Measurements from ENCODE around the gene ASB2. TPM values are rescaled to one million over a fixed set of nuclear protein-coding genes. Genes with fewer than 3 reads are reported as not detected.

The ASB2 gene
- total and polyA plus RNA-seq, 2 of the 13 experiments (the other 11 are each of a cell fraction or from before 2014, with no cell fraction given): 0.82 to 4.1 TPM

DNA sequence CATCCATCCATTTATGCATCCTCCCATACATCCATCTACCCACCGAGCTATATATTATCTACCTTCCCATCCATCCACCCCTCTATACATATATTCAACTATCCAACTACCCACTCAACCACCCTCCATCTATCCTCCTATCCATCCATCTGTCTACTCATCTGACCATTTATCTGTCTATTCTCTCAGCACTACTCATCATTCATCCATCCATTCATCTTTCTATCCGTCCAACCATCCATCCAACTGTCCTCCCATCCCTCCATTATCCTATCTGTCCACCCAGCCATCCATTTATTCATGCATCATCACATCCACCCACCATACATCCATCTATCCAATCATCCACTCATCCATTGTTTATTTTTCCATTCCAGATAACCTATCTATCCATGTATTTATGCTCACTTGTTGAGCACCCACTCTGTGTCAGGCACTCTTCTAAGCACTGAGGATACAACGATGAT is 11.5 kb downstream of the ASB2 start:
- intact Hi-C loops (cut with micrococcal nuclease; ENCODE audit: unreplicated experiment) (no loop called here), in situ Hi-C loops (cut with HindIII; ENCODE audit: extremely low pct_ligation_motif_present, low pct_unique_long_range_greater_than_20kb) (no loop called here)
- H3K4me1 ChIP-seq (ENCODE audit: insufficient read depth, low read length): peaks cover 52% of the 10 kb centered on the region
- BruUV-seq (replicated peaks): no TSS peak
- H2AFZ ChIP-seq (ENCODE audit: low read length): no peak overlapping the region
- H3K36me3 ChIP-seq (replicated peaks in 1 of 2; ENCODE audit: control insufficient read depth in 1 of 2, insufficient read depth in 2 of 2, low read length in 2 of 2): no peaks in the 10 kb centered on the region
- 0 out of 5 replicates have a peak, but pooled peaks cover 1 to 4% of the 10 kb centered on the region in 2 experiments for H3K27me3 ChIP-seq (ENCODE audit: control insufficient read depth in 1 of 2, insufficient read depth in 2 of 2, low read length in 2 of 2)
- ChIA-PET POLR2A (interaction anchor here (1.0 to 1.6 kb wide), 3 partner anchors 8 to 16 kb away, joined by 3 to 5 read pairs (median 3); no protein-coding TSS in a partner anchor), CTCF (ENCODE audit: low intra/inter-chr PET ratio, low total read pairs) (no interaction called here)
- TF ChIP-seq, protein P1, sequence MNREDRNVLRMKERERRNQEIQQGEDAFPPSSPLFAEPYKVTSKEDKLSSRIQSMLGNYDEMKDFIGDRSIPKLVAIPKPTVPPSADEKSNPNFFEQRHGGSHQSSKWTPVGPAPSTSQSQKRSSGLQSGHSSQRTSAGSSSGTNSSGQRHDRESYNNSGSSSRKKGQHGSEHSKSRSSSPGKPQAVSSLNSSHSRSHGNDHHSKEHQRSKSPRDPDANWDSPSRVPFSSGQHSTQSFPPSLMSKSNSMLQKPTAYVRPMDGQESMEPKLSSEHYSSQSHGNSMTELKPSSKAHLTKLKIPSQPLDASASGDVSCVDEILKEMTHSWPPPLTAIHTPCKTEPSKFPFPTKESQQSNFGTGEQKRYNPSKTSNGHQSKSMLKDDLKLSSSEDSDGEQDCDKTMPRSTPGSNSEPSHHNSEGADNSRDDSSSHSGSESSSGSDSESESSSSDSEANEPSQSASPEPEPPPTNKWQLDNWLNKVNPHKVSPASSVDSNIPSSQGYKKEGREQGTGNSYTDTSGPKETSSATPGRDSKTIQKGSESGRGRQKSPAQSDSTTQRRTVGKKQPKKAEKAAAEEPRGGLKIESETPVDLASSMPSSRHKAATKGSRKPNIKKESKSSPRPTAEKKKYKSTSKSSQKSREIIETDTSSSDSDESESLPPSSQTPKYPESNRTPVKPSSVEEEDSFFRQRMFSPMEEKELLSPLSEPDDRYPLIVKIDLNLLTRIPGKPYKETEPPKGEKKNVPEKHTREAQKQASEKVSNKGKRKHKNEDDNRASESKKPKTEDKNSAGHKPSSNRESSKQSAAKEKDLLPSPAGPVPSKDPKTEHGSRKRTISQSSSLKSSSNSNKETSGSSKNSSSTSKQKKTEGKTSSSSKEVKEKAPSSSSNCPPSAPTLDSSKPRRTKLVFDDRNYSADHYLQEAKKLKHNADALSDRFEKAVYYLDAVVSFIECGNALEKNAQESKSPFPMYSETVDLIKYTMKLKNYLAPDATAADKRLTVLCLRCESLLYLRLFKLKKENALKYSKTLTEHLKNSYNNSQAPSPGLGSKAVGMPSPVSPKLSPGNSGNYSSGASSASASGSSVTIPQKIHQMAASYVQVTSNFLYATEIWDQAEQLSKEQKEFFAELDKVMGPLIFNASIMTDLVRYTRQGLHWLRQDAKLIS (CRISPR knock-in tag; IDR thresholded peaks at IDR 0.05): no peak
- TF ChIP-seq TOPORS (CRISPR knock-in tag; IDR thresholded peaks at IDR 0.05): no peak
- TF ChIP-seq, protein P2, sequence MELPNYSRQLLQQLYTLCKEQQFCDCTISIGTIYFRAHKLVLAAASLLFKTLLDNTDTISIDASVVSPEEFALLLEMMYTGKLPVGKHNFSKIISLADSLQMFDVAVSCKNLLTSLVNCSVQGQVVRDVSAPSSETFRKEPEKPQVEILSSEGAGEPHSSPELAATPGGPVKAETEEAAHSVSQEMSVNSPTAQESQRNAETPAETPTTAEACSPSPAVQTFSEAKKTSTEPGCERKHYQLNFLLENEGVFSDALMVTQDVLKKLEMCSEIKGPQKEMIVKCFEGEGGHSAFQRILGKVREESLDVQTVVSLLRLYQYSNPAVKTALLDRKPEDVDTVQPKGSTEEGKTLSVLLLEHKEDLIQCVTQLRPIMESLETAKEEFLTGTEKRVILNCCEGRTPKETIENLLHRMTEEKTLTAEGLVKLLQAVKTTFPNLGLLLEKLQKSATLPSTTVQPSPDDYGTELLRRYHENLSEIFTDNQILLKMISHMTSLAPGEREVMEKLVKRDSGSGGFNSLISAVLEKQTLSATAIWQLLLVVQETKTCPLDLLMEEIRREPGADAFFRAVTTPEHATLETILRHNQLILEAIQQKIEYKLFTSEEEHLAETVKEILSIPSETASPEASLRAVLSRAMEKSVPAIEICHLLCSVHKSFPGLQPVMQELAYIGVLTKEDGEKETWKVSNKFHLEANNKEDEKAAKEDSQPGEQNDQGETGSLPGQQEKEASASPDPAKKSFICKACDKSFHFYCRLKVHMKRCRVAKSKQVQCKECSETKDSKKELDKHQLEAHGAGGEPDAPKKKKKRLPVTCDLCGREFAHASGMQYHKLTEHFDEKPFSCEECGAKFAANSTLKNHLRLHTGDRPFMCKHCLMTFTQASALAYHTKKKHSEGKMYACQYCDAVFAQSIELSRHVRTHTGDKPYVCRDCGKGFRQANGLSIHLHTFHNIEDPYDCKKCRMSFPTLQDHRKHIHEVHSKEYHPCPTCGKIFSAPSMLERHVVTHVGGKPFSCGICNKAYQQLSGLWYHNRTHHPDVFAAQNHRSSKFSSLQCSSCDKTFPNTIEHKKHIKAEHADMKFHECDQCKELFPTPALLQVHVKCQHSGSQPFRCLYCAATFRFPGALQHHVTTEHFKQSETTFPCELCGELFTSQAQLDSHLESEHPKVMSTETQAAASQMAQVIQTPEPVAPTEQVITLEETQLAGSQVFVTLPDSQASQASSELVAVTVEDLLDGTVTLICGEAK (IDR thresholded peaks at IDR 0.05): no peak
- TF ChIP-seq, protein P2 (CRISPR knock-in tag; IDR thresholded peaks at IDR 0.05): no peak
- no peak for TF ChIP-seq KAT7 (CRISPR knock-in tag; IDR thresholded peaks at IDR 0.05; ENCODE audit: borderline replicate concordance)
- TF ChIP-seq, protein P3, sequence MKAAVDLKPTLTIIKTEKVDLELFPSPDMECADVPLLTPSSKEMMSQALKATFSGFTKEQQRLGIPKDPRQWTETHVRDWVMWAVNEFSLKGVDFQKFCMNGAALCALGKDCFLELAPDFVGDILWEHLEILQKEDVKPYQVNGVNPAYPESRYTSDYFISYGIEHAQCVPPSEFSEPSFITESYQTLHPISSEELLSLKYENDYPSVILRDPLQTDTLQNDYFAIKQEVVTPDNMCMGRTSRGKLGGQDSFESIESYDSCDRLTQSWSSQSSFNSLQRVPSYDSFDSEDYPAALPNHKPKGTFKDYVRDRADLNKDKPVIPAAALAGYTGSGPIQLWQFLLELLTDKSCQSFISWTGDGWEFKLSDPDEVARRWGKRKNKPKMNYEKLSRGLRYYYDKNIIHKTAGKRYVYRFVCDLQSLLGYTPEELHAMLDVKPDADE (CRISPR knock-in tag; IDR thresholded peaks at IDR 0.05): no peak
- TF ChIP-seq RAD51 (IDR thresholded peaks at IDR 0.05; ENCODE audit: borderline replicate concordance): 0 out of 2 replicates have a peak, but pooled peaks have one; percentile 0
- no peak for TF ChIP-seq ZBTB20 (CRISPR knock-in tag; IDR thresholded peaks at IDR 0.05; ENCODE audit: borderline replicate concordance, low read depth)
- TF ChIP-seq, protein P4, sequence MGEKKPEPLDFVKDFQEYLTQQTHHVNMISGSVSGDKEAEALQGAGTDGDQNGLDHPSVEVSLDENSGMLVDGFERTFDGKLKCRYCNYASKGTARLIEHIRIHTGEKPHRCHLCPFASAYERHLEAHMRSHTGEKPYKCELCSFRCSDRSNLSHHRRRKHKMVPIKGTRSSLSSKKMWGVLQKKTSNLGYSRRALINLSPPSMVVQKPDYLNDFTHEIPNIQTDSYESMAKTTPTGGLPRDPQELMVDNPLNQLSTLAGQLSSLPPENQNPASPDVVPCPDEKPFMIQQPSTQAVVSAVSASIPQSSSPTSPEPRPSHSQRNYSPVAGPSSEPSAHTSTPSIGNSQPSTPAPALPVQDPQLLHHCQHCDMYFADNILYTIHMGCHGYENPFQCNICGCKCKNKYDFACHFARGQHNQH (CRISPR knock-in tag; IDR thresholded peaks at IDR 0.05): no peak
- no peak overlapping the region for H3K27ac ChIP-seq (ENCODE audit: extremely low read length, insufficient read depth, low read length)
- H3K79me2 ChIP-seq (ENCODE audit: insufficient read depth, low read length): no peaks in the 10 kb centered on the region
- DNase-seq (ENCODE audit: low spot score): no peak
- H3K9me3 ChIP-seq (ENCODE audit: low read length): no peaks in the 10 kb centered on the region
- 70% methylated on average over 3 of the region's 3 CpGs for WGBS (ENCODE audit: low lambda C conversion rate)
- no peaks in the 10 kb centered on the region for H4K20me1 ChIP-seq (ENCODE audit: insufficient read depth, low read length)
- H3K4me2 ChIP-seq (ENCODE audit: low read depth, low read length): no peak overlapping the region
- no peak overlapping the region for H3K9ac ChIP-seq (ENCODE audit: insufficient read depth, low read depth, low read length)
- no peak overlapping the region for H3K4me3 ChIP-seq (replicated peaks in 1 of 3; ENCODE audit: insufficient read depth in 1 of 3, low read depth in 2 of 3, low read length in 3 of 3)
- ATAC-seq: no peak
- no peak for FAIRE-seq
